Adrenal gland (tissue), 5 donors: ENCODE data around the gene ABCC6.

Experiments
- CTCF ChIP-seq, 6 experiments: fragments of 450-650 bp in 4 of 6; fragments of 200-600 bp in 2 of 6; sonication (generic) in 1 of 6; IDR thresholded peaks; 1 replicate in 5 of 6; 2 replicates in 1 of 6; pipeline versions ENCODE4 v1.5.1 to v1.8.0; 2016 to 2021; ENCODE audit warnings: antibody characterized with exemption in 6 of 6, mild to moderate bottlenecking in 2 of 6, moderate library complexity in 1 of 6
- POLR2A ChIP-seq, 2 donors: fragments of 450-650 bp; IDR thresholded peaks; one replicate each; pipeline ENCODE4 v1.6.1; 2017; ENCODE audit warnings: antibody characterized with exemption in 2 of 2, mild to moderate bottlenecking in 2 of 2, moderate library complexity in 1 of 2
- donor health status: DM: no; HTN: no; CAD: no.

- TF ChIP-seq CTCF (IDR thresholded peaks at IDR 0.05) (no peak), POLR2A (IDR thresholded peaks at IDR 0.05) (no peak)
Observed at GRCh38 chr16:16175296-16175695, 48.0 kb downstream of the ABCC6 start.
